ENCODE results near the gene PIK3R6.

The PIK3R6 gene

GRCh38 chr17:8867361-8867981 is at the start of gene PIK3R6:
Gene PIK3R6, minus strand, starts transcription at chr17:8867674. Its CDS starts 17,880 bp downstream, at chr17:8849794.
- no peak for DNase-seq (ENCODE audit: low spot score)

DNA sequence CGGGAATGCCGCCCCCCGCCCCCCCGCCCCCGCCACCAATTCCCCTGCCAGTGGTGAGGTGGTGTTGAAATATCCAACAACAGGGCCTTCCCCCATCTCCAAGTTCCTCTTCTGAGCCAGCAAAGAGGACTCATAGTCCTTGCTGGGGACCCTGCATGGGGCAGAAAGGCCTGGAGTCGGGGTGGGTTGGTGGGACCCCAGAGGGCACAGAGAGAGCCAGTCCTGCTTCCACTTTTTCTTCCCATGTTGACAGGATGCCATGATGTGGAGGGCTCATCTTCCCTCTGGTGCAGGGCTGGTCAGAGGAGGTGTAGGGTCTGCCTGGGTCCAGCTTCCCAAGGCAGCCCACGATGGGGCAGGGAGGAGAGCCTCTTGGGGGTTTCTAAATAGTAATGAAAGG is 49.0 kb upstream of the PIK3R6 start:
- no peak for DNase-seq (ENCODE audit: low spot score)

GRCh38 chr17:8914554-8914953 is 47.1 kb upstream of the PIK3R6 start:
- DNase-seq (ENCODE audit: low spot score) = no peak

DNA sequence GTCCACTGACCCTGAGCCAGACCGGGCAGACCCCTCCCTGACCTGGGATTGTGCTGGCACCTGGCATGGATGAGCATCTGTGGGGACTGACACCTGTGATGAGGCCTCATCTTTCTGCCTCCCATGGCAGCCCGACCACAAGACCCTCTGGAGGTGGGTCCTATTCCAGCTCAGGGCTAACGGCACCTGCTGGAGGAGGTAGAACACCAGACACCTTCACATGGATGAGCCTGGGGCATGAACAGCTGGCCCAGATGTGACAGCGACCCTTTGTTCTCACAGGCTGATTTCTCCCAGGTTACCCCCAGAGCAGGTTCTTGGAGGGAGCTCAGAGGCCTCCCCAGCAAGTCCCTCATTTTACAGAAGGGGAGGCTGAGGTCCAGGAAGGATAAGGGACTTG is 46.4 kb upstream of the PIK3R6 start:
- no peak for DNase-seq (ENCODE audit: low spot score)

GRCh38 chr17:8913091-8913490 is 45.6 kb upstream of the PIK3R6 start:
- no peak for DNase-seq (ENCODE audit: low spot score)

- no peak for DNase-seq (ENCODE audit: low spot score)
Observed at GRCh38 chr17:8912084-8912981, 44.9 kb upstream of the PIK3R6 start.

GRCh38 chr17:8910969-8911604 is 43.6 kb upstream of the PIK3R6 start:
- no peak for DNase-seq (ENCODE audit: low spot score)

DNA sequence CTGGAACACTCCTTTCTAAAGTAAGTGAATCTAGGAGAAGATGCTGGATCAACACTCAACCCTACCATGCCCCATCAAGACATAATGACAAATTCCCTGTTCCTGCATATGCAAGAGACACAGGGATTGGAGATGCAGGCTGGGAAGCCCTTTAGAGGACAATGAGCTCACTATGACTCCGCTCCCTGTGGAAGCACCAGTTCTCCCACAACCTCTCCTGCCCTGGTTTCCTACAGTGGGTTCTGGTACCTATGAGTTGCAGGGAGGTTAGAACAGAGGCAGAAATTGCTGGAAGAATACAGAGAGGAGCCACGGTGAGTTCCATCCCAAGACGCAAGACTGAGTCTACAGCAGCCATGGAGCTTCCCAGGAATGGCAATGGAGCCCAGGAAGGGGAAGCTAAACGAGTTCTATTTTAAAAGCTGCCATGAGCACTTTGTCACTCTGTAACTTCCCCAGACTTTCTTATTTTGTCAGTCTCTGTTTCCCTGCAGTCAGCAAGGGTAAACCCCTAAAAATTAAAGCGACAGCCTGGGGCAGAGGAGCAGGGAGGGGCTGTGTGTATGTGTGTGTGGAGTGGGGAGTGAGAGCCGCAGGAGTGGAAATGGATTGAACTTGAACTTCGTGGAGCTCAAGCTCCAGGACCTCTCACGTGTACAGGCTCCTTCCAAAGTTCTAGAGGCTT is 42.3 kb upstream of the PIK3R6 start:
- DNase-seq (ENCODE audit: low spot score) = no peak

DNA sequence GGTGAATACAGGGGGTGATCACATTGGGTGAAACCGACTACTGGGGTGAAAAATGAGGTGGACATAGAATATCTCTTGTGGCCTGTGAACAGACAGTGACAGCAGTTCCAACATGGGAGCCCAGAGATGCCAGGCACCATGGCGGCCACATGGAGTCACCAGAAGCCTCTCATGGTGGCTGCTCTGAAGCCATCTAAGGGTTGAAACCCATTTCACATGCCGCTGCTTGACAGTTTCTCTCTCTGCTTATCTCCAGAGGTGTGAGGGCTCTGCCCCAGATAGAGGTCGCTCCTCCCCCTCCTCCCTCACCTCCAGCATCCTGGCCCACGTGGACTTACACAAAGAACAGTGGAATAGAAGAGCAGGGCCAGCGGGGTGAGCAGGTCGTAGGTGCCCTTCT is 37.9 kb upstream of the PIK3R6 start:
- no peak for DNase-seq (ENCODE audit: low spot score)

- no peak for DNase-seq (ENCODE audit: low spot score)
Observed at GRCh38 chr17:8904686-8905085, 37.2 kb upstream of the PIK3R6 start.

DNA sequence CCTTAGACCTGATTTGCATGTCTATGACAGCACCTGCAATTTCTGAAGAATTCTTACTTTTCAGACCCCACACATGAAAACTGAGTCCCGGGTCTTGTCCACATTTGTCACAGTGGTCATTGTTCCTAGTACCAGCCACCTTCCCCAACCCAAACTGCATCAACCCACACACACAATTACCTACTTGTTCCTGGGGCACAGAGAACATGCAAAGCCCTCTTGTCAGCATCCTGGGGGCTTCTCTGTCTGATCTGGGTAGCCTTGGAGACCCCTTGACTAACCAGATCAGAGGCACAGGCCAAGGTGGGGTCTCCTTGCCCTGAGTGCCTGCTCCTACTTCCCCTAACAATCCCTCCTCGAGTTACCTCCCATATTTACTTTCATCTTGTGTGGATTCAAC is 36.7 kb upstream of the PIK3R6 start:
- no peak for DNase-seq (ENCODE audit: low spot score)

GRCh38 chr17:8900626-8901585 is 33.4 kb upstream of the PIK3R6 start:
- DNase-seq (ENCODE audit: low spot score) = no peak

- DNase-seq (ENCODE audit: low spot score) = no peak
Observed at GRCh38 chr17:8900207-8900606, 32.7 kb upstream of the PIK3R6 start.

- DNase-seq (ENCODE audit: low spot score) = no peak
Observed at GRCh38 chr17:8898636-8899035, 31.2 kb upstream of the PIK3R6 start.

GRCh38 chr17:8898126-8898525 is 30.7 kb upstream of the PIK3R6 start:
- no peak for DNase-seq (ENCODE audit: low spot score)

DNA sequence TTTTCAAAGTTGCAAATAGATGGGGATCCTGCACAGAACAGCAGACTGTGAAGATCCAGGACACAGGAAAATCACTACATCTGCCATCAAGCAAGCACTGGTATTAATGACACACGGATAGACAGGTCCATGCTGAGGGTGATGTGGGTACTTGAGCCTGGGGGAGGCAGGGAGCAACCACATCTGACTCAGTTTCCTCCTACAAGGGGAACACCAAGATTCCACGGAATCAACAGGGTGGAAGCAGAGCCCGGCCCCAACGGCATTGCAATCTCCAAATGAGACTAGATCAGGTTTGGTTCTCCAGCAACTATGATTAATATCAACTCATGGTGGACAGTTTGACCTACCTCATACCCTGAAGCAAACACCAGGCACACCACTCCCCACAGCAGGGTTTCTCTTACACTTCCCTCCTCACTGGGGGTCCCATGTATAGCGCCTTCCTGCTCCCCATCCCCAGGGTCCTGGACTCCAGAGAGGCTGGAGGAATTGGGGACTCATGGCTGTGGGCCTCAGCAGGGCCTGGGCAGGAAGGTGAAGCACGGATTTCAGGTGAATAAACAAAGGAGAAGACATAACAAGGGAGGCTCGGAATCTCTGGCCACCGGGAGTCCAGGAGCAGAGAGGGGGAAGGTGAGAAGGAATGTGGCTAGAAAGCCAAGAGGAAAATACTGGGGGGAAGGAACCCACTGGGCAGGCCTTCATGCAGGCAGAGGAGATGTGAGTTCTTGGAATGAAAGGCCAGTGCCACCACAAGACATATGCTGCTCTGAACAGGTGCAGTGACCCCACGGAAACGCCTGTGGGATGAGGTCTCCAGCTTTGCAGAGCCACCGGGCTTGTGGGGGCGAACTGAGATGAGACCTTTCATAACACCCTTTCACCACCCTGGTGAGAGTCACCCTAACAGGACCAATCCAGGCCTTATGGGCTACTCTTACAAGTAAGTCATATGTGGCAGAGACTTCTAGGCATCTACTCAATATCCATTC is 29.5 kb upstream of the PIK3R6 start:
- DNase-seq (ENCODE audit: low spot score) = no peak

- no peak for DNase-seq (ENCODE audit: low spot score)
Observed at GRCh38 chr17:8896087-8896486, 28.6 kb upstream of the PIK3R6 start.

DNA sequence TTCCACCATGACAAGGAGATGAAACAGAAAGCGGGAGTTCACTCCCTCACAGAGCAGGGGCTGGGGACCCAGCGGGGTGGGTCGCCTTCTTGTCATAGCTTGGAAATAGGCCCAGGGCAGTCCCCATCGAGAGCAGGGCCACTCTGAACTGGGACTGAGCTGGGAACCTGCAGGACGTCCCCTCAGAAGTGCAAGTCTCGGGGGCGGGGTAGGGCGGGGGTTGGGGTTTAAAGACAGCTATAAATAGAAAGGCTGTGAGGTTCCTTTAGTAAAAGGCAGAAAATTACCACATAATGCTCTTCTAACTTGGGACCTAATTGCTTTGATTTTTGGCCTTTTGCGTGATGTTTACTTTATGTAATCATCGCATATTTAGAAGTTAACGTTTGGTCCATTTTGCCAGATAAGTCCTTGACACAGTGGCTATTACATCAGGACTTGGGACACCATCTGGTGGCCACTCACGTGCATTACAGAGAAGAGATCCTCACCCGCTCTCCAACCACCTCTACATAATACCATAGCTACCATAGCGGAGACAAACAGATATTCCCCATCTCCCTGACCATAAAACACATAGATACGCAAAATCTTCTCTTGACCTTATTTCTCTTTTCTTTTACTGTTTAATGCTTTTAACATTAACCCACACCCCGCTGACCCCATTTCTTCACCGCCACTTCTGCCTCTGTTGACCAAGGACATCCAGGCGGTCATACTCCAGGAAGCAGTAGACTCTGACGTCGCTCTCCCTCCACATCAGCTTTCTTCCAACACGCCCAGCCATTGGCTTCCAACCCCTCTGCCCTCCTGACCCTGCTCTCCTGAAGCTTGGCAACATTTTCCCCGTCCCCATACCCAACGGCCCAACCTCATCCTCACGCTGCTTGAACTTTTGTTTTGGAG is 27.5 kb upstream of the PIK3R6 start:
- DNase-seq (ENCODE audit: low spot score) = peak; percentile 90

- no peak for DNase-seq (ENCODE audit: low spot score)
Observed at GRCh38 chr17:8894202-8894671, 26.8 kb upstream of the PIK3R6 start.

All from GM03348 (cell line).